BE2C (cell line): ENCODE measurements around the gene IGSF11.
"Not testable (repeated sequence)": the region's sequence is repeated elsewhere in the genome, so short reads cannot be mapped to it uniquely, and the experiment has no call there.

Experiments used
- DNase-seq: peaks from one replicate; pipeline ENCODE4 v3.0.0-alpha.2; 2020
- H3K27me3 ChIP-seq: fragments of 250-450 bp; sonication (Bioruptor Pico); 2 replicates; pipeline ENCODE4 v1.5.1; 2020; ENCODE audit warnings: mild to moderate bottlenecking
- H3K36me3 ChIP-seq: fragments of 250-450 bp; sonication (Bioruptor Pico); 2 replicates; pipeline ENCODE4 v1.5.1; 2020; ENCODE audit warnings: mild to moderate bottlenecking
- H3K4me1 ChIP-seq: fragments of 250-450 bp; sonication (Bioruptor Pico); 2 replicates; pipeline ENCODE4 v1.5.1; 2020
- H3K4me3 ChIP-seq: 2 replicates; pipeline ENCODE4 v1.5.1; 2011; ENCODE audit warnings: low read depth, low read length
- H3K9me3 ChIP-seq: fragments of 250-450 bp; sonication (Bioruptor Pico); 2 replicates; pipeline ENCODE4 v1.5.1; 2020
- CTCF ChIP-seq: IDR thresholded peaks from 2 replicates; pipeline ENCODE4 v1.5.1; 2012; ENCODE audit warnings: mild to moderate bottlenecking, low read depth, low read length

IGSF11 gene

GRCh38 chr3:118981494-118982134, 53.0 kb downstream of the IGSF11 start:
- Histone ChIP-seq H3K9me3 (no peaks in the 10 kb centered on the region), H3K4me1 (no peaks in the 10 kb centered on the region), H3K36me3 (no peaks in the 10 kb centered on the region), H3K4me3 (no peak overlapping the region), H3K27me3 (peaks cover 36% of the 10 kb centered on the region)
- TF ChIP-seq CTCF, result no peak
- DNase-seq, result no peak

GRCh38 chr3:118980832-118981231, 53.8 kb downstream of the IGSF11 start:
- H3K27me3 ChIP-seq, result peaks cover 36% of the 10 kb centered on the region
- TF ChIP-seq CTCF, result no peak
- no peaks in the 10 kb centered on the region for H3K9me3 ChIP-seq
- H3K36me3 ChIP-seq, result no peaks in the 10 kb centered on the region
- DNase-seq, result no peak
- H3K4me1 ChIP-seq, result no peaks in the 10 kb centered on the region
- H3K4me3 ChIP-seq, result no peak overlapping the region

- H3K36me3 ChIP-seq, result no peaks in the 10 kb centered on the region
- no peaks in the 10 kb centered on the region; the same call in 1 of the 2 replicates for H3K4me1 ChIP-seq
- no peak for DNase-seq
- TF ChIP-seq CTCF, result no peak
- no peak overlapping the region for H3K4me3 ChIP-seq
- no peaks in the 10 kb centered on the region for H3K9me3 ChIP-seq
- H3K27me3 ChIP-seq, result peaks cover 36% of the 10 kb centered on the region
These were observed 56.3 kb downstream of the IGSF11 start for GRCh38 chr3:118978393-118978758.

- TF ChIP-seq CTCF, result no peak
- no peaks in the 10 kb centered on the region for H3K9me3 ChIP-seq
- DNase-seq, result no peak
- H3K4me1 ChIP-seq, result no peaks in the 10 kb centered on the region; the same call in 1 of the 2 replicates
- no peaks in the 10 kb centered on the region for H3K36me3 ChIP-seq
- peaks cover 34% of the 10 kb centered on the region for H3K27me3 ChIP-seq
- no peak overlapping the region for H3K4me3 ChIP-seq
These were observed 56.8 kb downstream of the IGSF11 start for GRCh38 chr3:118977671-118978392.

- Histone ChIP-seq H3K4me1 (no peaks in the 10 kb centered on the region; the same call in 1 of the 2 replicates), H3K4me3 (no peak overlapping the region), H3K27me3 (peaks cover 38% of the 10 kb centered on the region), H3K36me3 (no peaks in the 10 kb centered on the region), H3K9me3 (no peaks in the 10 kb centered on the region)
- no peak for DNase-seq
- TF ChIP-seq CTCF, result no peak
These were observed 57.5 kb downstream of the IGSF11 start for GRCh38 chr3:118977118-118977517.

GRCh38 chr3:118975476-118975875, 59.2 kb downstream of the IGSF11 start:
- H3K36me3 ChIP-seq, result not testable (repeated sequence)
- peaks cover 30% of the 10 kb centered on the region for H3K27me3 ChIP-seq

More at GRCh38 chr3:118975476-118975875, 59.2 kb downstream of the IGSF11 start:
- H3K4me1 ChIP-seq, H3K9me3 ChIP-seq, DNase-seq, H3K4me3 ChIP-seq: not testable (repeated sequence)
